Stimulated activated CD8-positive, alpha-beta memory T cell treated with anti-CD3 and anti-CD28 coated beads, Interleukin-15, amount 100 ng/mL, for 48 hours (primary cell): Measurements from ENCODE around the gene C1D.

Experiments
- DNase-seq, 2 donors: peaks; one replicate each; pipeline ENCODE4 v3.0.0-alpha.2; 2020; ENCODE audit warnings: low read depth in 2 of 2

Gene C1D

GRCh38 chr2:68062680-68063387 lies at the start of gene C1D:
Gene C1D, minus strand, starts transcription at chr2:68063004. Its CDS starts 15,694 bp downstream, at chr2:68047310.
- DNase-seq = peak; percentile 84 to 88

GRCh38 chr2:68110102-68110501 lies 47.3 kb upstream of the C1D start:
- DNase-seq = no peak

- DNase-seq = no peak
These were observed 45.3 kb upstream of the C1D start for GRCh38 chr2:68108120-68108519.

- no peak for DNase-seq
These were observed 44.7 kb upstream of the C1D start for GRCh38 chr2:68107475-68107874.

GRCh38 chr2:68104111-68104835 lies 41.5 kb upstream of the C1D start:
- DNase-seq = no peak

GRCh38 chr2:68103709-68104055 lies 40.9 kb upstream of the C1D start:
- no peak for DNase-seq

- DNase-seq = no peak
These were observed 40.4 kb upstream of the C1D start for GRCh38 chr2:68103030-68103708.

- no peak for DNase-seq
These were observed 37.4 kb upstream of the C1D start for GRCh38 chr2:68100189-68100588.

GRCh38 chr2:68099260-68099659 lies 36.5 kb upstream of the C1D start:
- DNase-seq = no peak

GRCh38 chr2:68098291-68098797 lies 35.5 kb upstream of the C1D start:
- no peak for DNase-seq

GRCh38 chr2:68094111-68094510 lies 31.3 kb upstream of the C1D start:
- no peak for DNase-seq

- no peak for DNase-seq
These were observed 30.8 kb upstream of the C1D start for GRCh38 chr2:68093634-68094033.

GRCh38 chr2:68091439-68092034 lies 28.7 kb upstream of the C1D start:
- no peak for DNase-seq

- DNase-seq = no peak
These were observed 27.2 kb upstream of the C1D start for GRCh38 chr2:68089961-68090360.

GRCh38 chr2:68088940-68089339 lies 26.1 kb upstream of the C1D start:
- DNase-seq = no peak

- no peak for DNase-seq
These were observed 23.4 kb upstream of the C1D start for GRCh38 chr2:68086166-68086565.

- no peak for DNase-seq
These were observed 20.5 kb upstream of the C1D start for GRCh38 chr2:68083346-68083745.

- no peak for DNase-seq
These were observed 11.2 kb upstream of the C1D start for GRCh38 chr2:68074050-68074449.

- DNase-seq = peak in 1 of 2 donors; percentile 2
These were observed 1.2 kb upstream of the C1D start for GRCh38 chr2:68063797-68064646.

GRCh38 chr2:68060652-68061051 lies 2.2 kb downstream of the C1D start:
- DNase-seq = no peak

- DNase-seq = no peak
These were observed 2.8 kb downstream of the C1D start for GRCh38 chr2:68059784-68060525.
